IMR-90 (cell line): ENCODE measurements around the gene TMEM107. TPM values are rescaled to one million over a fixed set of nuclear protein-coding genes. Genes with fewer than 3 reads are reported as not detected.

Source experiments
- ATAC-seq: fragments of 200-7000 bp; cut with Tn5 transposase; 2 replicates; pipeline ENCODE4 v1.9.1; 2020; ENCODE audit warnings: low read depth, mild to moderate bottlenecking, moderate library complexity
- BruUV-seq: library from RNA; stranded (reverse); fragments of 400-500 nt; replicated peaks from 2 replicates; lab custom pipeline; 2021; lab: Mats Ljungman, UMichigan
- CTCF ChIA-PET: fragments of 300-600 bp; formaldehyde crosslinking; extraction: SDS; loops from one replicate; lab custom pipeline; 2021; ENCODE audit warnings: antibody characterized with exemption; lab: Yijun Ruan, JAX
- POLR2A ChIA-PET: fragments of 300-600 bp; sonication (Branson Sonifier 250); formaldehyde crosslinking; loops from one replicate; lab custom pipeline; 2022; ENCODE audit warnings: antibody characterized with exemption; ENCODE audit not compliant: unreplicated experiment; lab: Charles Lee
- DNase-seq: peaks from one replicate; pipeline ENCODE4 v3.0.0; 2013
- H2AFZ ChIP-seq: replicated peaks from 2 replicates; pipeline ENCODE3; 2013; ENCODE audit warnings: low read length, mild to moderate bottlenecking; ENCODE audit not compliant: poor library complexity
- H2AK5ac ChIP-seq: 2 replicates; pipeline ENCODE4 v1.6.1; 2013; ENCODE audit warnings: low read depth, low read length, inconsistent platforms
- H2AK9ac ChIP-seq: replicated peaks from 2 replicates; pipeline ENCODE3; 2013; ENCODE audit warnings: mild to moderate bottlenecking, low read depth, low read length, moderate library complexity; ENCODE audit not compliant: poor library complexity
- H2BK120ac ChIP-seq: 2 replicates; pipeline ENCODE4 v1.6.1; 2013; ENCODE audit warnings: low read depth, low read length, inconsistent platforms
- H2BK15ac ChIP-seq: 3 replicates; pipeline ENCODE4 v1.6.1; 2013; ENCODE audit warnings: low read depth, low read length, inconsistent platforms
- H2BK20ac ChIP-seq: 2 replicates; pipeline ENCODE4 v1.6.1; 2013; ENCODE audit warnings: low read depth, mild to moderate bottlenecking, inconsistent platforms, low read length, moderate library complexity
- H2BK5ac ChIP-seq: 2 replicates; pipeline ENCODE4 v1.6.1; 2013; ENCODE audit warnings: mild to moderate bottlenecking, low read depth, low read length, inconsistent platforms; ENCODE audit not compliant: poor library complexity, severe bottlenecking
- H3K14ac ChIP-seq: replicated peaks from 2 replicates; pipeline ENCODE4 v1.6.1; 2013; ENCODE audit warnings: low read depth, low read length, inconsistent platforms
- H3K18ac ChIP-seq: 2 replicates; pipeline ENCODE4 v1.6.1; 2013; ENCODE audit warnings: low read depth, low read length, control low read depth
- H3K23ac ChIP-seq: 2 replicates; pipeline ENCODE4 v1.6.1; 2013; ENCODE audit warnings: low read depth, low read length, inconsistent platforms
- H3K27ac ChIP-seq: 2 replicates; pipeline ENCODE4 v1.5.1; 2013; ENCODE audit warnings: mild to moderate bottlenecking, control low read depth, low read length; ENCODE audit not compliant: insufficient read depth
- H3K27me3 ChIP-seq: 2 replicates; pipeline ENCODE4 v1.6.1; 2013; ENCODE audit warnings: low read length; ENCODE audit not compliant: control insufficient read depth, insufficient read depth
- H3K36me3 ChIP-seq: 2 replicates; pipeline ENCODE4 v1.6.1; 2013; ENCODE audit warnings: low read length, mixed read lengths; ENCODE audit not compliant: control insufficient read depth, insufficient read depth
- H3K4ac ChIP-seq: 2 replicates; pipeline ENCODE4 v1.6.1; 2013; ENCODE audit warnings: low read depth, low read length, inconsistent platforms
- H3K4me1 ChIP-seq: 2 replicates; pipeline ENCODE4 v1.6.1; 2013; ENCODE audit warnings: low read length, mixed read lengths; ENCODE audit not compliant: control insufficient read depth, insufficient read depth
- H3K4me2 ChIP-seq: 2 replicates; pipeline ENCODE4 v1.6.1; 2013; ENCODE audit warnings: low read depth, mild to moderate bottlenecking, control low read depth, low read length, moderate library complexity
- H3K4me3 ChIP-seq: 2 replicates; pipeline ENCODE4 v1.5.1; 2013; ENCODE audit warnings: low read depth, mild to moderate bottlenecking, control low read depth, low read length, moderate library complexity; ENCODE audit not compliant: insufficient read depth
- H3K56ac ChIP-seq: 2 replicates; pipeline ENCODE4 v1.6.1; 2013; ENCODE audit warnings: low read length, inconsistent platforms; ENCODE audit not compliant: insufficient read depth; ENCODE audit errors: extremely low read depth
- H3K79me1 ChIP-seq, 2 experiments: 2 replicates each; pipeline ENCODE4 v1.6.1; 2013; ENCODE audit warnings: low read length in 2 of 2, inconsistent platforms in 1 of 2, low read depth in 1 of 2
- H3K9ac ChIP-seq: 2 replicates; pipeline ENCODE4 v1.6.1; 2013; ENCODE audit warnings: low read depth, low read length, control low read depth
- H3K9me1 ChIP-seq: 2 replicates; pipeline ENCODE4 v1.6.1; 2013; ENCODE audit warnings: low read length, inconsistent platforms; ENCODE audit not compliant: insufficient read depth
- H3K9me3 ChIP-seq: 2 replicates; pipeline ENCODE4 v1.6.1; 2013; ENCODE audit warnings: low read length; ENCODE audit not compliant: control insufficient read depth, insufficient read depth
- H4K20me1 ChIP-seq: 2 replicates; pipeline ENCODE4 v1.6.1; 2013; ENCODE audit warnings: low read length, inconsistent platforms; ENCODE audit not compliant: insufficient read depth
- H4K5ac ChIP-seq: 2 replicates; pipeline ENCODE4 v1.6.1; 2013; ENCODE audit warnings: mild to moderate bottlenecking, low read depth, low read length, control low read depth
- H4K8ac ChIP-seq, 2 experiments: 2 replicates each; pipeline ENCODE4 v1.6.1; 2013; ENCODE audit warnings: low read depth in 2 of 2, low read length in 2 of 2, control low read depth in 1 of 2, inconsistent platforms in 1 of 2
- H4K91ac ChIP-seq: 2 replicates; pipeline ENCODE4 v1.6.1; 2013; ENCODE audit warnings: low read depth, low read length, inconsistent platforms; ENCODE audit not compliant: insufficient read depth
- BHLHE40 ChIP-seq: fragments of 150-350 bp; IDR thresholded peaks from 2 replicates; pipeline ENCODE4 v1.6.1; 2016; ENCODE audit warnings: mild to moderate bottlenecking, low read depth, low read length
- CEBPB ChIP-seq: IDR thresholded peaks from 2 replicates; pipeline ENCODE4 v1.6.1; 2012; ENCODE audit warnings: low read depth, low read length, improper control_type of control experiment
- CHD1 ChIP-seq: IDR thresholded peaks from 2 replicates; pipeline ENCODE4 v1.6.1; 2012; ENCODE audit warnings: low read depth, low read length, improper control_type of control experiment
- ELK1 ChIP-seq: fragments of 150-350 bp; IDR thresholded peaks from 2 replicates; pipeline ENCODE4 v1.6.1; 2016; ENCODE audit warnings: low read depth, mild to moderate bottlenecking, low read length, moderate library complexity, borderline replicate concordance
- FOS ChIP-seq: fragments of 150-350 bp; IDR thresholded peaks from 2 replicates; pipeline ENCODE4 v1.6.1; 2016; ENCODE audit warnings: low read depth, low read length
- MAFK ChIP-seq: IDR thresholded peaks from 2 replicates; pipeline ENCODE4 v1.6.1; 2012; ENCODE audit warnings: low read depth, low read length, improper control_type of control experiment
- MAZ ChIP-seq: IDR thresholded peaks from 2 replicates; pipeline ENCODE4 v1.6.1; 2012; ENCODE audit warnings: low read depth, mild to moderate bottlenecking, low read length, improper control_type of control experiment, moderate library complexity, borderline replicate concordance
- MXI1 ChIP-seq: IDR thresholded peaks from 2 replicates; pipeline ENCODE4 v1.6.1; 2012; ENCODE audit warnings: low read depth, mild to moderate bottlenecking, low read length, moderate library complexity, borderline replicate concordance
- NFE2L2 ChIP-seq: fragments of 150-350 bp; IDR thresholded peaks from 2 replicates; pipeline ENCODE4 v1.6.1; 2016; ENCODE audit warnings: low read depth, mild to moderate bottlenecking, low read length
- POLR2A ChIP-seq: IDR thresholded peaks from 2 replicates; pipeline ENCODE4 v1.6.1; 2012; ENCODE audit warnings: mild to moderate bottlenecking, low read depth, low read length
- RAD21 ChIP-seq: IDR thresholded peaks from 2 replicates; pipeline ENCODE4 v1.6.1; 2012; ENCODE audit warnings: low read length, improper control_type of control experiment
- RCOR1 ChIP-seq: IDR thresholded peaks from 2 replicates; pipeline ENCODE4 v1.6.1; 2012; ENCODE audit warnings: mild to moderate bottlenecking, low read length, improper control_type of control experiment; ENCODE audit not compliant: insufficient replicate concordance
- RFX5 ChIP-seq: IDR thresholded peaks from 2 replicates; pipeline ENCODE4 v1.8.0; 2012; ENCODE audit warnings: low read depth, mild to moderate bottlenecking, low read length, moderate library complexity
- SMC3 ChIP-seq: fragments of 150-350 bp; IDR thresholded peaks from 2 replicates; pipeline ENCODE4 v1.6.1; 2016; ENCODE audit warnings: low read depth, mild to moderate bottlenecking, antibody characterized with exemption, low read length, moderate library complexity
- USF2 ChIP-seq: fragments of 150-350 bp; IDR thresholded peaks from 2 replicates; pipeline ENCODE4 v1.6.1; 2017; ENCODE audit warnings: mild to moderate bottlenecking, antibody characterized with exemption, low read length, low read depth
- WGBS, 2 experiments: methylation state at CpG; one replicate each; pipeline versions ENCODE4 v1.1.5 to v1.1.7; 2013; ENCODE audit warnings: missing lambda C conversion rate in 2 of 2; ENCODE audit not compliant: insufficient read length in 1 of 2; ENCODE audit errors: extremely low coverage in 2 of 2; 5-methylcytosine and 5-hydroxymethylcytosine counted together
- dilution Hi-C: fragments of 300-500 bp; cut with HindIII; formaldehyde crosslinking; loops from one replicate; pipeline ENCODE4 v1.14.3; 2018; ENCODE audit warnings: low sequenced_read_pairs; ENCODE audit not compliant: unreplicated experiment
- in situ Hi-C: fragments of 300-500 bp; cut with MboI; formaldehyde crosslinking; loops from 3 replicates; pipeline ENCODE4 v1.14.3; 2019; ENCODE audit warnings: low sequenced_read_pairs, inconsistent platforms, mixed read lengths
- intact Hi-C: fragments of 100-400 bp; cut with micrococcal nuclease; formaldehyde crosslinking; loops from 2 replicates; pipeline ENCODE4 v1.10.0; 2022
- polyA plus RNA-seq, 3 experiments: library from polyadenylated mRNA; depleted of rRNA; stranded (reverse); fragments of >200 nt; gene quantifications; 2 replicates each; pipeline ENCODE4 v1.2.3, GENCODE V29; 2012; ENCODE audit warnings: low replicate concordance in 1 of 3
- total RNA-seq: library from RNA; depleted of rRNA; stranded (reverse); fragments of >200 nt; gene quantifications from 2 replicates; pipeline ENCODE4 v1.2.3, GENCODE V29; 2012

TMEM107 gene
- total and polyA plus RNA-seq, 2 of the 4 experiments (the other 2 are of a cell fraction), result 12.9 to 14.3 TPM

GRCh38 chr17:8187517-8188262 is 11.5 kb upstream of the TMEM107 start:
- dilution Hi-C loops (no loop called here), intact Hi-C loops (loop anchor here (1.0 to 5.0 kb wide), 5 partner anchors 35 to 115 kb away; partner anchors contain the start of gene HES7), in situ Hi-C loops (no loop called here)
- Histone ChIP-seq H3K18ac (no peak overlapping the region; the same call in 1 of the 2 replicates), H3K4me1 (peaks cover 13% of the 10 kb centered on the region), H4K8ac (no peak overlapping the region; a peak in 1 of 4 replicates), H4K5ac (no peak overlapping the region), H3K79me1 (peaks cover 0 to 21% of the 10 kb centered on the region in 2 experiments; a peak in 2 of 4 replicates), H3K27ac (peak overlapping the region; percentile 54), H4K91ac (no peak overlapping the region), H3K9me3 (no peaks in the 10 kb centered on the region), H2BK15ac (no peak overlapping the region), H3K36me3 (no peaks in the 10 kb centered on the region), H3K27me3 (no peaks in the 10 kb centered on the region), H3K4me2 (peak overlapping the region; percentile 88), H2AFZ (no peak overlapping the region), H2BK5ac (peak overlapping the region; percentile 87), H3K4ac (peak overlapping the region; percentile 52; the same call in 1 of the 2 replicates), H4K20me1 (peaks cover 22% of the 10 kb centered on the region), H2BK20ac (no peak overlapping the region), H3K9ac (no peak overlapping the region; the same call in 1 of the 2 replicates), H3K23ac (peak overlapping the region; percentile 76; the same call in 1 of the 2 replicates), H3K14ac (peak overlapping the region; percentile 72; the same call in 1 of the 2 replicates), H2AK5ac (no peak overlapping the region; the same call in 1 of the 2 replicates), H2BK120ac (no peak overlapping the region), H2AK9ac (peak overlapping the region; percentile 66), H3K9me1 (peaks cover 20% of the 10 kb centered on the region), H3K4me3 (peak overlapping the region; percentile 50), H3K56ac (no peak overlapping the region)
- TSS peak; percentile 100 for BruUV-seq
- ChIA-PET POLR2A (interaction anchor here (0.5 to 1.4 kb wide), 3 partner anchors 14 to 815 kb away, joined by 3 to 6 read pairs (median 6); no protein-coding TSS in a partner anchor), CTCF (interaction anchor here (0.5 to 0.7 kb wide), 2 partner anchors 69 to 111 kb away, joined by 3 to 5 read pairs; no protein-coding TSS in a partner anchor)
- ATAC-seq (peak; percentile 55), DNase-seq (peak; percentile 100)
- 0% methylated on average over 12 of the region's 25 CpGs; no CpG with 5 or more reads in 1 of the 2 experiments for WGBS, 2 experiments
- TF ChIP-seq MAFK, result peak; percentile 4; the same call in 1 of the 2 replicates
- TF ChIP-seq NFE2L2, result no peak
- no peak; the same call in 1 of the 2 replicates for TF ChIP-seq CEBPB
- TF ChIP-seq BHLHE40, result no peak
- TF ChIP-seq CHD1, result no peak
- TF ChIP-seq FOS, result peak; percentile 94
- TF ChIP-seq RFX5, result no peak
- TF ChIP-seq ELK1, result no peak
- TF ChIP-seq MXI1, result peak; percentile 94
- TF ChIP-seq RCOR1, result peak; percentile 74
- TF ChIP-seq SMC3, result no peak
- no peak for TF ChIP-seq RAD21
- peak; percentile 85; the same call in 1 of the 2 replicates for TF ChIP-seq USF2
- peak; percentile 45; the same call in 1 of the 2 replicates for TF ChIP-seq POLR2A
- no peak; the same call in 1 of the 2 replicates for TF ChIP-seq MAZ
